DMS79 treated with DMSO at 0.1 percent for 48 hours (cell line): ENCODE results near the gene MTHFR.

Experiments
- DNase-seq: peaks from one replicate; lab custom pipeline; 2025; lab: John Stamatoyannopoulos, UW

MTHFR gene

GRCh38 chr1:11805422-11806306, at the start of gene MTHFR, which contains the start of gene CLCN6:
Gene MTHFR (minus strand): TSS chr1:11805964. CDS start chr1:11803116, 2,848 bp downstream.
Gene CLCN6 (plus strand): TSS chr1:11806191. CDS start chr1:11806263, 72 bp downstream.
- DNase-seq: peak; percentile 99

- DNase-seq: no peak
Measured at GRCh38 chr1:11855430-11855829, 49.7 kb upstream of the MTHFR start.

GRCh38 chr1:11854519-11854918, 48.8 kb upstream of the MTHFR start:
- no peak for DNase-seq

GRCh38 chr1:11851180-11851579, 45.4 kb upstream of the MTHFR start:
- no peak for DNase-seq

GRCh38 chr1:11850156-11850555, 44.4 kb upstream of the MTHFR start:
- no peak for DNase-seq

- DNase-seq: no peak
Measured at GRCh38 chr1:11848373-11848700, 42.6 kb upstream of the MTHFR start.

GRCh38 chr1:11847667-11848372, 42.1 kb upstream of the MTHFR start, which contains the start of gene NPPA:
Gene NPPA (minus strand): TSS chr1:11847783. CDS start chr1:11847684, 99 bp downstream.
- peak; percentile 95 for DNase-seq

GRCh38 chr1:11845641-11846335, 40.0 kb upstream of the MTHFR start:
- no peak for DNase-seq

- DNase-seq: no peak
Measured at GRCh38 chr1:11842154-11843041, 36.6 kb upstream of the MTHFR start.

- no peak for DNase-seq
Measured at GRCh38 chr1:11841245-11842153, 35.7 kb upstream of the MTHFR start.

GRCh38 chr1:11839727-11840705, 34.3 kb upstream of the MTHFR start:
- DNase-seq: no peak

- DNase-seq: peak; percentile 76
Measured at GRCh38 chr1:11838349-11839272, 32.8 kb upstream of the MTHFR start.

- no peak for DNase-seq
Measured at GRCh38 chr1:11837767-11838348, 32.1 kb upstream of the MTHFR start.

- DNase-seq: no peak
Measured at GRCh38 chr1:11836955-11837766, 31.4 kb upstream of the MTHFR start.

GRCh38 chr1:11835441-11836225, 29.9 kb upstream of the MTHFR start:
- DNase-seq: no peak

- no peak for DNase-seq
Measured at GRCh38 chr1:11833900-11834299, 28.1 kb upstream of the MTHFR start.
